Ectodermal cell (in vitro differentiated cells): Measurements from ENCODE around the gene TMTC3.

Experiments used
- H3K27ac ChIP-seq: 2 replicates; pipeline ENCODE4 v1.7.0; 2013; ENCODE audit warnings: mild to moderate bottlenecking, low read depth, low read length; ENCODE audit not compliant: insufficient read depth, poor library complexity, severe bottlenecking
- H3K27me3 ChIP-seq: 2 replicates; pipeline ENCODE4 v1.7.0; 2013; ENCODE audit warnings: mild to moderate bottlenecking, low read length; ENCODE audit not compliant: insufficient read depth, control insufficient read depth, poor library complexity, severe bottlenecking
- H3K36me3 ChIP-seq: one replicate; pipeline ENCODE4 v1.7.0; 2013; ENCODE audit warnings: low read length; ENCODE audit not compliant: control insufficient read depth, insufficient read depth
- H3K4me1 ChIP-seq: one replicate; pipeline ENCODE4 v1.7.0; 2013; ENCODE audit warnings: low read length; ENCODE audit not compliant: control insufficient read depth, insufficient read depth
- H3K4me3 ChIP-seq: 2 replicates; pipeline ENCODE4 v1.7.0; 2013; ENCODE audit warnings: low read depth, low read length, control low read depth; ENCODE audit not compliant: insufficient read depth
- H3K9me3 ChIP-seq: 2 replicates; pipeline ENCODE4 v1.7.0; 2013; ENCODE audit warnings: mild to moderate bottlenecking, low read length, moderate library complexity; ENCODE audit not compliant: control insufficient read depth
- WGBS, 2 experiments: methylation state at CpG; one replicate each; pipeline ENCODE4 v1.1.7; 2013; ENCODE audit warnings: missing lambda C conversion rate in 2 of 2; 5-methylcytosine and 5-hydroxymethylcytosine counted together

TMTC3 gene

GRCh38 chr12:88163371-88163770, 21.3 kb downstream of the TMTC3 start:
- H3K9me3 ChIP-seq = no peaks in the 10 kb centered on the region
- WGBS, 2 experiments = 97 to 100% methylated on average over 2 of the region's 2 CpGs
- H3K4me3 ChIP-seq = no peak overlapping the region

GRCh38 chr12:88166179-88166578, 24.1 kb downstream of the TMTC3 start:
- no peaks in the 10 kb centered on the region for H3K36me3 ChIP-seq

More at GRCh38 chr12:88163371-88163770, 21.3 kb downstream of the TMTC3 start:
- Histone ChIP-seq H3K36me3 (no peaks in the 10 kb centered on the region), H3K4me1 (no peaks in the 10 kb centered on the region), H3K27ac (no peak overlapping the region), H3K27me3 (no peaks in the 10 kb centered on the region)

GRCh38 chr12:88167384-88167783, 25.3 kb downstream of the TMTC3 start:
- Histone ChIP-seq H3K36me3 (no peaks in the 10 kb centered on the region), H3K9me3 (no peaks in the 10 kb centered on the region)

More at GRCh38 chr12:88166179-88166578, 24.1 kb downstream of the TMTC3 start:
- H3K27ac ChIP-seq = no peak overlapping the region
- no peak overlapping the region for H3K4me3 ChIP-seq
- H3K27me3 ChIP-seq = no peaks in the 10 kb centered on the region
- H3K9me3 ChIP-seq = no peaks in the 10 kb centered on the region
- H3K4me1 ChIP-seq = no peaks in the 10 kb centered on the region
- WGBS, 2 experiments = 92% methylated on average over 1 of the region's 1 CpG; no CpG with 5 or more reads in 1 of the 2 experiments

GRCh38 chr12:88172844-88173407, 30.8 kb downstream of the TMTC3 start:
- no peak overlapping the region for H3K27ac ChIP-seq
- no peaks in the 10 kb centered on the region for H3K4me1 ChIP-seq
- no peak overlapping the region for H3K4me3 ChIP-seq
- no peaks in the 10 kb centered on the region for H3K9me3 ChIP-seq
- H3K27me3 ChIP-seq = no peaks in the 10 kb centered on the region
- H3K36me3 ChIP-seq = peaks cover 3% of the 10 kb centered on the region

More at GRCh38 chr12:88167384-88167783, 25.3 kb downstream of the TMTC3 start:
- no peaks in the 10 kb centered on the region for H3K27me3 ChIP-seq
- no peaks in the 10 kb centered on the region for H3K4me1 ChIP-seq
- no peak overlapping the region for H3K4me3 ChIP-seq
- no peak overlapping the region for H3K27ac ChIP-seq
- 95 to 100% methylated on average over 2 of the region's 2 CpGs for WGBS, 2 experiments

GRCh38 chr12:88175544-88175943, 33.4 kb downstream of the TMTC3 start:
- no peak overlapping the region for H3K4me3 ChIP-seq
- peaks cover 3% of the 10 kb centered on the region for H3K36me3 ChIP-seq
- WGBS, 2 experiments = 96 to 99% methylated on average over 3 of the region's 3 CpGs
- H3K27me3 ChIP-seq = no peaks in the 10 kb centered on the region
- no peaks in the 10 kb centered on the region for H3K4me1 ChIP-seq
- H3K9me3 ChIP-seq = no peaks in the 10 kb centered on the region
- no peak overlapping the region for H3K27ac ChIP-seq

GRCh38 chr12:88179436-88180014, 37.4 kb downstream of the TMTC3 start:
- Histone ChIP-seq H3K27ac (no peak overlapping the region), H3K4me3 (no peak overlapping the region), H3K9me3 (no peaks in the 10 kb centered on the region), H3K4me1 (no peaks in the 10 kb centered on the region), H3K27me3 (no peaks in the 10 kb centered on the region), H3K36me3 (peaks cover 3% of the 10 kb centered on the region)
- WGBS, 2 experiments = 97% methylated on average over 6 of the region's 6 CpGs

GRCh38 chr12:88181881-88182280, 39.8 kb downstream of the TMTC3 start:
- H3K9me3 ChIP-seq = no peaks in the 10 kb centered on the region
- H3K27me3 ChIP-seq = no peaks in the 10 kb centered on the region
- peaks cover 3% of the 10 kb centered on the region for H3K36me3 ChIP-seq
- WGBS, 2 experiments = 90 to 91% methylated on average over 3 of the region's 3 CpGs
- H3K4me3 ChIP-seq = no peak overlapping the region
- no peak overlapping the region for H3K27ac ChIP-seq
- H3K4me1 ChIP-seq = no peaks in the 10 kb centered on the region

- Histone ChIP-seq H3K4me3 (no peak overlapping the region), H3K27ac (no peak overlapping the region), H3K4me1 (no peaks in the 10 kb centered on the region), H3K27me3 (no peaks in the 10 kb centered on the region), H3K36me3 (peaks cover 3% of the 10 kb centered on the region), H3K9me3 (no peaks in the 10 kb centered on the region)
- WGBS, 2 experiments = 100% methylated on average over 1 of the region's 3 CpGs; no CpG with 5 or more reads in 1 of the 2 experiments
These were observed 40.3 kb downstream of the TMTC3 start for GRCh38 chr12:88182416-88182815.

GRCh38 chr12:88184196-88184595, 42.1 kb downstream of the TMTC3 start:
- 95 to 96% methylated on average over 2 to 3 of the region's 3 CpGs for WGBS, 2 experiments

GRCh38 chr12:88185279-88185678, 43.2 kb downstream of the TMTC3 start:
- 93% methylated on average over 2 of the region's 2 CpGs; no CpG with 5 or more reads in 1 of the 2 experiments for WGBS, 2 experiments
- Histone ChIP-seq H3K4me3 (no peak overlapping the region), H3K27me3 (no peaks in the 10 kb centered on the region), H3K9me3 (no peaks in the 10 kb centered on the region), H3K27ac (no peak overlapping the region), H3K36me3 (no peaks in the 10 kb centered on the region), H3K4me1 (no peaks in the 10 kb centered on the region)

More at GRCh38 chr12:88184196-88184595, 42.1 kb downstream of the TMTC3 start:
- Histone ChIP-seq H3K36me3 (no peaks in the 10 kb centered on the region), H3K4me1 (no peaks in the 10 kb centered on the region), H3K9me3 (no peaks in the 10 kb centered on the region), H3K4me3 (no peak overlapping the region), H3K27ac (no peak overlapping the region), H3K27me3 (no peaks in the 10 kb centered on the region)
